T-helper 1 cell treated with Interleukin-12 subunit alpha and Interleukin-12 subunit beta and Interleukin-4 antibody, amounts not matched to agents 30 ng/mL and 1 ng/mL, for 36 hours (primary cell): ENCODE results near the gene SNRPA. TPM values are rescaled to one million over a fixed set of nuclear protein-coding genes. Genes with fewer than 3 reads are reported as not detected.
"Not testable (repeated sequence)": the region's sequence is repeated elsewhere in the genome, so short reads cannot be mapped to it uniquely, and the experiment has no call there.

Source experiments
- intact Hi-C: fragments of 100-400 bp; cut with micrococcal nuclease; formaldehyde crosslinking; loops from one replicate; pipeline ENCODE4 v1.15.1; 2024
- total RNA-seq: library from RNA; stranded (reverse); gene quantifications from 2 replicates; pipeline ENCODE4 v1.2.3, GENCODE V29; 2022

Gene SNRPA
- total RNA-seq, 1 donor from 2014 or later, result 142 TPM

GRCh38 chr19:40809358-40810086 is 58.5 kb downstream of the SNRPA start:
- intact Hi-C loops, result loop anchor here (1.0 to 5.0 kb wide), 2 partner anchors 7 to 333 kb away; no protein-coding TSS in a partner anchor

GRCh38 chr19:40810160-40810559 is 59.2 kb downstream of the SNRPA start:
- intact Hi-C loops, result loop anchor here (1.0 kb wide), 1 partner anchor 8 kb away; no protein-coding TSS in a partner anchor

GRCh38 chr19:40810649-40811408 is 59.8 kb downstream of the SNRPA start:
- intact Hi-C loops, result loop anchor here (1.0 kb wide), 1 partner anchor 9 kb away; no protein-coding TSS in a partner anchor

DNA sequence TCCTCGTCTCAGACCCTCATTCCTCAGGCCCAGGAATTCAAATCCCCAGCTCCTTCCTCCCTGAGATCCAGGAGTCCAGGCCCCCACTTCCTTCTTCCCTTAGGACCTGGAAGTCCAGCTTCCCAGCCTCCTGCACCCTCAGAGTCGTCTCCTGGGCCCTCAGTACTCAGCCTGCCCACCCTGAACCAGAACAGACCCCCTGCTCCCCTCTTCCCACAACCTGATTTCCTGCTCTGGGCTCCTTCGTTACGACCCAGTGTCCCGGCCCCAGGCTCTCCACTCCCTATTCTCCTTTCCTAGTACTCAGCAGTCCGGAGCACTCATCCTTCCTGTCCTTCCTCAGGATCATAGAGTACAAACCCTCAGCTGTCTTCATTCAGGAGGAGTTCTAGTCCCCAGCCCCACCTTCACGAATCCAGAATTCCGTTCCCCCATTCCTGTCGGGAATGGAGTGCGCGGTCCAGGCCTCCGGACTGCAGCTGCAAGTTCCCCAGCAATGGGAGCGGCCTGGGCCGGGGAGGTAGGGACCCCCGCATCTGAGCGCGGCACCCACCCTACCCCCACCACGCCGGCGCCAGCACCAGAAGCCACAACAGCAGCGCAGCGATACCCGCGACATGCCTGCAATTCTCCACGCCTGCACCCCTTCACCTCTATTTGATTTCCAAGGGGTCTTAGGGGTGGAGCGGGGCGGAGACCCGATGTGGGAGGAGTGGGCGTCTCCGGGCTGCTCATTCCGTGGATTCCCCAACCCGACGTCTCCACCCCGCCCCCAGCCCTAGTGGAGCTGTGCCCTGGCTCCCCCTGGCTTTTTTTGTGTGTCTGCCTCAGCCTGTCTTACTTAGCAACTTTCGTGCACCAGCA is 60.7 kb downstream of the SNRPA start:
- intact Hi-C loops, result no loop called here

GRCh38 chr19:40812571-40812970 is 61.6 kb downstream of the SNRPA start:
- intact Hi-C loops, result not testable (repeated sequence)

- intact Hi-C loops, result no loop called here
Observed at GRCh38 chr19:40813182-40813581, 62.2 kb downstream of the SNRPA start.

Other genes starting within 250 kb of the SNRPA start
- gene SHKBP1, start 174.3 kb upstream of the SNRPA start, total RNA-seq, result 156 and 166 TPM in 2 replicates
- 55.5 and 58.3 TPM in 2 replicates for gene LTBP4, start 149.8 kb upstream of the SNRPA start, total RNA-seq
- gene NUMBL, start 60.6 kb upstream of the SNRPA start, total RNA-seq, result 7.1 and 10.1 TPM in 2 replicates
- 28.9 and 33.5 TPM in 2 replicates for gene COQ8B, start 34.3 kb upstream of the SNRPA start, total RNA-seq
- gene ITPKC, start 34.1 kb upstream of the SNRPA start, total RNA-seq, result 8.7 TPM in 2 replicates
- 10.6 and 11.9 TPM in 2 replicates for gene ACTMAP, start 726 bp upstream of the SNRPA start, total RNA-seq
- not detected in 2 replicates for gene MIA, start 24.3 kb downstream of the SNRPA start, total RNA-seq
- 57.0 and 57.5 TPM in 2 replicates for gene RAB4B, start 27.0 kb downstream of the SNRPA start, total RNA-seq
- gene EGLN2, start 48.0 kb downstream of the SNRPA start, total RNA-seq, result 128 TPM in 2 replicates
- not detected in 2 replicates for gene CYP2A6, start 99.2 kb downstream of the SNRPA start, total RNA-seq
- gene CYP2A7, start 131.0 kb downstream of the SNRPA start, total RNA-seq, result not detected in 2 replicates
- gene CYP2B6, start 240.1 kb downstream of the SNRPA start, total RNA-seq, result not detected in 2 replicates